ENCODE measurements around the gene MELK.

Gene MELK

GRCh38 chr9:36725777-36726356 is 153.2 kb downstream of the MELK start:
- H3K27ac ChIP-seq (ENCODE audit: low read length) = no peak overlapping the region
- no peaks in the 10 kb centered on the region for H3K27me3 ChIP-seq (replicated peaks; ENCODE audit: insufficient read depth, low read length)
- H3K36me3 ChIP-seq (replicated peaks; ENCODE audit: insufficient read depth, low read length) = no peaks in the 10 kb centered on the region
- no peak overlapping the region for H2AFZ ChIP-seq (ENCODE audit: low read length)
- no peak for DNase-seq
- no peaks in the 10 kb centered on the region for H4K20me1 ChIP-seq (ENCODE audit: insufficient read depth, low read length)
- H3K4me1 ChIP-seq (ENCODE audit: low read length) = no peaks in the 10 kb centered on the region
- H3K9me2 ChIP-seq (replicated peaks; ENCODE audit: insufficient read depth, low read length) = no peaks in the 10 kb centered on the region
- no peak overlapping the region for H3K4me3 ChIP-seq (ENCODE audit: low read length)
- H3K9me3 ChIP-seq (replicated peaks; ENCODE audit: insufficient read depth, low read length) = no peaks in the 10 kb centered on the region
- no peak overlapping the region for H3K4me2 ChIP-seq (ENCODE audit: low read depth, low read length)
- no peak overlapping the region for H3K9ac ChIP-seq (ENCODE audit: low read length)
- H3F3A ChIP-seq (ENCODE audit: insufficient read depth, low read length) = no peaks in the 10 kb centered on the region
- H3K79me2 ChIP-seq (ENCODE audit: low read length) = no peaks in the 10 kb centered on the region
- no peak for TF ChIP-seq CTCF (IDR thresholded peaks at IDR 0.05; ENCODE audit: low read length)
- TF ChIP-seq EZH2 (optimal IDR thresholded peaks at IDR 0.05; ENCODE audit: low read depth, low read length) = no peak
- no peak for TF ChIP-seq EZH2phosphoT487 (IDR thresholded peaks at IDR 0.05; ENCODE audit: low read length)
